WI38 (cell line): ENCODE measurements around the gene EGFR.

Source experiments
- H3K4me3 ChIP-seq: 2 replicates; pipeline ENCODE4 v1.5.1; 2011; ENCODE audit warnings: low read depth, mild to moderate bottlenecking, control low read depth, low read length
- CTCF ChIP-seq: IDR thresholded peaks from 2 replicates; pipeline ENCODE4 v1.5.1; 2012; ENCODE audit warnings: low read depth, mild to moderate bottlenecking, control low read depth, low read length

EGFR gene

GRCh38 chr7:55134359-55134725 lies 115.5 kb downstream of the EGFR start:
- no peak for TF ChIP-seq CTCF
- H3K4me3 ChIP-seq, result no peak overlapping the region

GRCh38 chr7:55134786-55135185 lies 116.0 kb downstream of the EGFR start:
- no peak overlapping the region for H3K4me3 ChIP-seq
- no peak for TF ChIP-seq CTCF

GRCh38 chr7:55135462-55135861 lies 116.6 kb downstream of the EGFR start:
- no peak for TF ChIP-seq CTCF
- no peak overlapping the region for H3K4me3 ChIP-seq

GRCh38 chr7:55138663-55139062 lies 119.8 kb downstream of the EGFR start:
- TF ChIP-seq CTCF, result no peak
- no peak overlapping the region for H3K4me3 ChIP-seq

GRCh38 chr7:55140221-55140940 lies 121.6 kb downstream of the EGFR start:
- TF ChIP-seq CTCF, result no peak
- H3K4me3 ChIP-seq, result no peak overlapping the region

GRCh38 chr7:55140941-55141278 lies 122.1 kb downstream of the EGFR start:
- no peak overlapping the region for H3K4me3 ChIP-seq
- TF ChIP-seq CTCF, result no peak

GRCh38 chr7:55142919-55143600 lies 124.2 kb downstream of the EGFR start:
- no peak overlapping the region for H3K4me3 ChIP-seq
- TF ChIP-seq CTCF, result no peak
